ENCODE measurements around the gene EGLN1. TPM values are rescaled to one million over a fixed set of nuclear protein-coding genes. Genes with fewer than 3 reads are reported as not detected.
A peak's percentile ranks its signal among the peaks of the same experiment; 100 is the strongest.

The EGLN1 gene
- total RNA-seq, 1 experiment from 2014 or later, result 26.0 TPM

DNA sequence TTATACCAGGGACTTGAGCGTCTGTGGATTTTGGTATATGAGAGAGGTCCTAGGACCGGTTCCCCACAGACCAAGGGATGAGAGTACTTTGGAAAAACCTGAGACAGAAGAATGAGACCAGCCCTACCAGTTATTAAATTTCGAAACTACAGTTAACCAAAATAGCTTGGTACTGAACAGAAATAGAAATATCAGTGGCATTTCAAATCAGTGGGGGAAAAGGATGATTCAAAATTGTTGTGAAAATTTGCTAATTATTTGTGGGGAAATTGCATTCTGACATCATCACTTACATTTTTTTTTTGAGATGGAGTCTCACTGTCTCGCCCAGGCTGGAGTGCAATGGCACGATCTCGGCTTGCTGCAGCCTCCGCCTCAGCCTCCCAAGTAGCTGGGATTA lies 92.6 kb downstream of the EGLN1 start:
- no peak for DNase-seq (ENCODE audit: low spot score)

DNA sequence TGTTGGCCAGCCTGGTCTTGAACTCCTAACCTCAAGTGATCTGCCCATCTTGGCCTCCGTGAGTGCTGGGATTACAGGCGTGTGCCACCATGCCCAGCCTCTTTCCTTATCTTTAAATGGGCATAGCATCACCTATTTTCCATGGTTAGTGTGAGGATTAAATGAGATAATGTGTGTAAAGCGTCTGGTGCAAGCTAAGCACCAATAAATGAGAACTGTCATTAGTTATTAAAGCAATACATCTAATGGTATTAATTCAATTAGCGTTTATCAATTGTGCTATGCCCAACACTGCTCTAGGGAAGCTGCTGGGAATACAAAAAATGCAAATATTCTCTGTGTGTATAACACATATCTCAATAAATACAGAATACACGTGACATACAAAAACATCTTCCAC lies 94.5 kb downstream of the EGLN1 start:
- DNase-seq (ENCODE audit: low spot score), result no peak

DNA sequence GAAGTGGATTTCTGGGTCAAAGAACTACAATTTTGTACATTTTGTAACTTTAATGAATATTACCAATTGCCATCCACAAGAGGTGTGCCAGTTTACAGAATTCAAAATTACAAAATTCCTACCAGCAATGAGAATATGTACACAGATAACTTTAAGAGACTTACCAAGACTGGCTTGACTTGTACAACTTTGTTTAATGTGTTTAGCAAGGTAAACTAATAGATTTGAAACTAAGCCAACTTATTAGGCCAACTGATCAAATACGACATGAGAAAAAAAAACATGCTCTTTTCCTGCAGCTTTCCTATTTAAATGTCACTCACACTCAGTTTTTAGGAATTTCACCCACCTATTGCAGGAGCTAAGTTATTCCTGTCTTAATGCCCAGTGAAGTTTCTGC lies 95.8 kb downstream of the EGLN1 start:
- DNase-seq (ENCODE audit: low spot score), result no peak

DNA sequence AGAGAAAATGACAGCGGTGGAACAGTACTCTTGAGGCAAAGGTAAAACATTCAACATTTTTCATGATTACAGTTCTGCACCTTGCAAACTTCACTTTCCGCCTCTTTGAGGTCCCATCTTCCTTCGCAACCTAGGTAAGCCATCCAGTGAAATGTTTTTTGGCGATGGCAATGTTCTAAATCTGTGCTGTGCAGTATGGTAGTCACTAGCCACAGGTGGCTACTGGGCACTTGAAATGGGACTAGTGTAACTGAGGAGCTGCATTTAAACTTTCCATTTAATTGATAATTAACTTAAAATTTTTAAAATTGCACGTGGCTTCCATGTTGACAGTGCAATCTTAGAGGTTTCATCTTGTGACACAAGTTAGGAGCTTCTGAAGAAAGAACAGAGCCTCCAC lies 97.4 kb downstream of the EGLN1 start:
- DNase-seq (ENCODE audit: low spot score), result no peak

DNA sequence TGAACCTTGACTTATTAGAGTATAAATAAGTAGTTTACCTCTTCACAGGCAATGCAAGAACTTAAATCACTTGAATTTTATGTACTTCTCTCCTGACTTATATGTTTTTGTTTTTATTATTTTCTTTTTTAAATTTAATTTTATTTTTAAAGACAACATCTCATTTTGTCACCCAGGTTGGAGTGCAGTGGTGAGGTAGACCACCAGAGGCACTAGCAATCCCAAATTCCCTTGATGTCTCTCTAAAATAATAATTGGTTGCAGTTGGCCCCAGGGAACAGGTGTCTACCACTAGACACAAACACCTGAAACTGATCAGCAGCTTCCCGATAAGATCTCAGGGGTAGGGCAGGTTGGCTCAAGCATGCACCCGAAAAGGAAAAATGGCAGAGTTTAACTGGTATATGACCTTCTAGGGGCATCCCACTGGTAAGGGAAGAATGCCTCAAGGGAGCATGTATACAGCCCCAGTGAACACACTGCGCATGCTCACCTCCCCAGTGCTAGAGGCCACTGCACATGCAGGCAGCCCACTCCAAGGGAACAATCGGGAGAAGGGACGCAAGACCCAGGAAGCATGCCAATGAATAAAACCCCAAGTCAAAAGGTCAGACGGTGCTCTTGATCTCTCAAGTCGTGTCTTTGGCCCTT lies 99.1 kb downstream of the EGLN1 start:
- DNase-seq (ENCODE audit: low spot score), result no peak

DNA sequence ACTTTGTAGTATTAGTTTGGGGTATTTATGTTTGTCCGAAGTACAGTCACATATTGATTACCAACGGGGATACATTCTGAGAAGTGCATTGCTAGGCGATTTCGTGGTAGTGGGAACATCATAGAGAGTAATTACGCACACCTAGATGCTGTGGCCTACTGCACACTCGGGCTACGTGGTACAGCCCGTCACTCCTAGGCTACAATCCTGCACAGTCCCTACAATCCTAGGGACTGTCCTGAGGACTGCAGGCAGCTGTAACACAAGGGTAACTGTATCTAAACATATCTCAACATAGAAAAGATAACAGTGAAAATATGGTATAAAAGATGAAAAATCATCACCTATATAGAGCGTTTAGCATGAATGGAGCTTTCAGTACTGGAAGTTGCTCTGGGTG lies 103.0 kb downstream of the EGLN1 start:
- DNase-seq (ENCODE audit: low spot score), result no peak

DNA sequence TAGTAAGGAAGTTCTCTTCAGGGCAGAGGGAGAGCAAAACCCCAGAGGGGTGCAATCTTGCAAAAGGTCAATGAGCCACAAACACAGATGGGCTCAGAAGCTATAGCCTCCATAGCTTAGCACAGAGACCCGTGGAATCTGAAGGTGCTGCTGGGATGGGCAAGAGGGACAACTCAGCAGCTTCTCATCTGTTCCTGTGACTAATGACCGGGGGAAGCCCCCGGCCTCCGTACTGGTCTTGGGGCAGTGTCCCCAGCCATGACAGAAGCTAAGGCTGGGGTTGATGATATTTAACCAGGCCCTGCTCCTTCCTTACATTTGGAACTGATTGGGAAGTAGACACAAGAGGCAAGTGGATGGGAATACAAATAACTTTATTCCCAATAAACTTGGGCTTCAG lies 103.5 kb downstream of the EGLN1 start:
- no peak for DNase-seq (ENCODE audit: low spot score)

DNA sequence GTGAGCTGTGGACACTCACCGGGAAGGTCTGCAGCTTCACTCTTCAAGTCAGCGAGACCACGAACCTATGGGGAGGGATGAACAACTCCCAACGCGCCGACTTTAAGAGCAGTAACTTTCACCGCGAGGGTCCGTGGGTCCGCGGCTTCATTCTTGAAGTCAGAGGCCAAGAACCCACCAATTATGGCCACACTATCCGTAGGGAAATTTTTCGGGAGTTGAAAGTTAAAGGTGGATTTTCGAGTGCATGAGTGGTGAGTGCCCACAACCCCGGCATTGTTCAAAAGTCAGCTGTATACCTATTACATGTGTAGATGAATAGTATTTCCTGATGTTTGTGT lies 104.1 kb downstream of the EGLN1 start:
- DNase-seq (ENCODE audit: low spot score), result no peak

DNA sequence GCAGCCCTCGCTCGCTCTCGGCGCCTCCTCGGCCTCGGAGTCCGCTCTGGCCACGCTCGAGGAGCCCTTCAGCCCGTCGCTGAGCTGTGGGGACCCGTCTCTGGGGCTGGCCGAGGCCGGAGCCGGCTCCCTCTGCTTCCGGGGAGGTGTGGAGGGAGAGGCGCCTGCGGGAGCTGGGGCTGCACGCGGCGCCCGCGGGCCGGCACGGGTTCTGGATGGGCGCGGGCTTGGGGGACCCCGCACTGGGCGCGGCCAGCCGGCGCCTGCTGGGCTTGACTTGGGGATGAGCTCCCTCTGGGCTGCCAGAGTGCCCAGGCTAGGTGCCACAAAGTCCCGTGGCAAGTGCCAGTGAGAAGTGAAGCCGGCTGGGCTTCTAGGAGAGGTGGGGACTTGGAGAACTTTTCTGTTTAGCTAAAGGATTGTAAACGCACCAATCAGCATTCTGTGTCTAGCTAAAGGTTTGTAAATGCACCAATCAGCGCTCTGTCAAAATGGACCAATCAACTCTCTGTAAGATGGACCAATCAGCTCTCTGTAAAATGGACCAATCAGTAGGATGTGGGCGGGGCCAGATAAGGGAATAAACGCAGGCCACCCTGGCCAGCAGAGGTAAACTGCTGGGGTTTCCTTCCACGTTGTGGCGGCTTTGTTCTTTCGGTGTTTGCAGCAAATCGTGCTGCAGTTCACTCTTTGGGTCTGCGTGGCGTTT lies 104.6 kb downstream of the EGLN1 start:
- DNase-seq (ENCODE audit: low spot score), result no peak

DNA sequence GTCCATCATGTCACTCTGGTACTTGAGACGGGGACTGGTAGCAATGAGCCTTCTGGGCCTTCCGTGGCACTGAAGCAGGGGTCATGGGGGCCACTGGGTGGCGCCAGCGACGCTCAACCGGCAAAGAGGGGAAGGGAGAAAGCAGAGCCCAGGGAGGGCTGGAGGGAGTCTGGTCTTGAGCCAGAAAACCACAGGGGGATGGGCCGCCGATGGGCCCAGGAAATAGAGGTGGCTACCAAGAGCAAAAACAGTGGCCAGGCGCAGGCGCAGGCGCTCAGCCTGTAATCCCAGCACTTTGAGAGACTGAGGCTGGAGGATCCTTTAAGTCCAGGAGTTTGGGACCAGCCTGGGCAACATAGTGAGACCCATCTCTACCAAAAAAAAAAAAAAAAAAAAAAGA lies 106.2 kb downstream of the EGLN1 start:
- peak; percentile 45 for DNase-seq (ENCODE audit: low spot score)

Other genes starting within 250 kb of the EGLN1 start
- gene GNPAT, start 181.1 kb downstream of the EGLN1 start, total RNA-seq (2014; rRNA removed; shearing (Covaris generic)), result 74.1 and 79.6 TPM in 2 replicates
- 4.7 and 7.1 TPM in 2 replicates for gene EXOC8, start 84.4 kb downstream of the EGLN1 start, total RNA-seq (2014; rRNA removed; shearing (Covaris generic))
- 14.7 and 15.6 TPM in 2 replicates for gene SPRTN, start 84.0 kb downstream of the EGLN1 start, total RNA-seq (2014; rRNA removed; shearing (Covaris generic))
- gene TSNAX, start 106.4 kb upstream of the EGLN1 start, total RNA-seq (2014; rRNA removed; shearing (Covaris generic)), result 36.5 and 40.5 TPM in 2 replicates
- 3.4 and 3.8 TPM in 2 replicates for gene DISC1, start 204.5 kb upstream of the EGLN1 start, total RNA-seq (2014; rRNA removed; shearing (Covaris generic))